Stomach (tissue), 9 donors: ENCODE measurements around the gene SPATA3. TPM values are rescaled to one million over a fixed set of nuclear protein-coding genes. Genes with fewer than 3 reads are reported as not detected.

Source experiments
- DNase-seq, 2 donors: peaks; one replicate each; pipeline versions ENCODE4 v3.0.0 to v3.0.0-alpha.2; 2013 to 2019
- H3K27ac ChIP-seq, 5 donors: fragments of 200-600 bp in 4 of 5; sonication (generic) in 4 of 5; one replicate each; pipeline ENCODE4 v1.5.1; 2013 to 2019; ENCODE audit warnings: mild to moderate bottlenecking in 1 of 5, moderate library complexity in 1 of 5
- H3K27me3 ChIP-seq, 3 donors: fragments of 200-600 bp; sonication (generic); one replicate each; pipeline ENCODE4 v1.5.1; 2017 to 2019; ENCODE audit warnings: mixed run types in 1 of 3
- H3K36me3 ChIP-seq, 4 donors: fragments of 200-600 bp; sonication (generic); 1 replicate in 3 of 4; 2 replicates in 1 of 4; pipeline ENCODE4 v1.5.1; 2016 to 2019
- H3K4me1 ChIP-seq, 4 donors: fragments of 200-600 bp; sonication (generic); one replicate each; pipeline ENCODE4 v1.5.1; 2016 to 2019
- H3K4me3 ChIP-seq, 4 donors: fragments of 200-600 bp; sonication (generic) in 3 of 4; one replicate each; pipeline ENCODE4 v1.5.1; 2016 to 2019; ENCODE audit warnings: mild to moderate bottlenecking in 1 of 4
- H3K9me3 ChIP-seq, 4 donors: fragments of 200-600 bp; sonication (generic); one replicate each; pipeline ENCODE4 v1.5.1; 2016 to 2019
- EP300 ChIP-seq: sonication (generic); formaldehyde crosslinking; IDR thresholded peaks from one replicate; pipeline ENCODE4 v1.6.1; 2017; ENCODE audit warnings: antibody characterized with exemption
- POLR2A ChIP-seq, 4 donors: fragments of 450-650 bp; IDR thresholded peaks; one replicate each; pipeline ENCODE4 v1.6.1; 2016; ENCODE audit warnings: antibody characterized with exemption in 4 of 4, control low read depth in 2 of 4, mild to moderate bottlenecking in 1 of 4, moderate library complexity in 1 of 4
- POLR2AphosphoS5 ChIP-seq, 3 donors: sonication (generic); formaldehyde crosslinking; IDR thresholded peaks; one replicate each; pipeline ENCODE4 v1.6.1; 2016; ENCODE audit warnings: antibody characterized with exemption in 3 of 3
- WGBS, 5 donors: extraction: QIAGEN DNeasy Blood & Tissue Kit in 3 of 5; methylation state at CpG; one replicate each; pipeline versions ENCODE4 v1.1.5 to v1.1.7; 2013 to 2018; 5-methylcytosine and 5-hydroxymethylcytosine counted together
- intact Hi-C: fragments of 100-400 bp; cut with DNase I; formaldehyde crosslinking; loops from one replicate; pipeline ENCODE4 v1.15.1; 2023; ENCODE audit warnings: low total_unique reads
- polyA plus RNA-seq, 3 donors: library from polyadenylated mRNA; stranded (reverse); fragments of 200-250 nt; gene quantifications; one replicate each; pipeline ENCODE4 v1.2.3, GENCODE V29; 2013
- total RNA-seq, 5 donors: library from RNA; depleted of rRNA; stranded (reverse); fragments of >200 nt; gene quantifications; one replicate each; pipeline versions ENCODE4 v1.1.0 to v1.2.3, GENCODE V29; 2014 to 2016
- TF ChIP-seq, protein P1 (sequence below), 7 experiments: fragments of 450-650 bp in 4 of 7; fragments of 200-600 bp in 3 of 7; sonication (generic) in 3 of 7; IDR thresholded peaks; one replicate each; pipeline ENCODE4 v1.5.1; 2016 to 2019; ENCODE audit warnings: antibody characterized with exemption in 7 of 7, control low read depth in 2 of 7, mild to moderate bottlenecking in 1 of 7
- donor health status: healthy with polysubstance abuse.
- donor health status: Bipolar disorder and iron deficiency.
- donor health status: healthy.

SPATA3 gene
- total and polyA plus RNA-seq, 8 donors, result not detected

DNA sequence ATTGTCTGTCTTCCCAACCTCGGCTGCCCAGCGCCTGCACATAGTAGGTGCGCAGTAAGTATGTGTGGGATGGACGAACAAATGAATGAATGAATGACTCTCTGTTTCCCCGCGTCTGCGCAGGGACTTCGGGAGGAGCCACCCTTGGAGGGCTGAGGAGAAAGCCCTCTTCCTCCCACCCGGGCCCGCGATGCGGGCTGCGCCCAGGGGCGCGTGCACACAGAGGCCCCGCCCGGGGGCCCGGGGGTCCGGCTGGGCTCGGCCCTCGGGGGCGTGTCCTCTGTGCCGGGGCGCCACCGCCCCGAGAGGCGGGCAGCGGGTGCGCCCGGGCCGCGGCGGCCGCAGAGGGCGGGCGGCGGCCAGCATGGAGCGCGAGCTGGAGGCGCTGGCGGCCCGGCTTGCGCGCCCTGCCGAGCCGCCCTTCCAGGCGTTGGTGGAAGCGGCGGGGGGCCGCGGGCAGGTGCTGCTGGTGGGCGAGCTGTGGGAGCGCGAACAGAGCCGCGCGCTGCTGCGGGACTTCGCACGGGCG is 41.3 kb downstream of the SPATA3 start, which contains the start of gene C2orf72:
C2orf72 (plus strand) TSS at position 322 of the 529 bp plus-strand sequence; CDS start at position 365, 43 bp downstream.
- H3K27ac ChIP-seq, result peak within 1 kb of the TSS in 4 of 5 donors; percentile 58 to 81 (median 68)
- WGBS, 5 donors, result 1 to 10% (median 2%) methylated on average over 4 to 61 of the region's 61 CpGs
- H3K9me3 ChIP-seq, result no peaks in the 10 kb centered on the region
- intact Hi-C loops, result no loop called here
- peak within 1 kb of the TSS; percentile 45 to 61 (median 53) for H3K4me3 ChIP-seq
- TF ChIP-seq POLR2A (IDR thresholded peaks at IDR 0.05), result no peak
- H3K36me3 ChIP-seq, result peaks cover 0 to 7% (median 0%) of the 10 kb centered on the region in 4 donors
- peak in 1 of 2 donors; percentile 69 for DNase-seq
- H3K4me1 ChIP-seq, result peaks cover 17 to 57% (median 36%) of the 10 kb centered on the region in 4 donors
- H3K27me3 ChIP-seq, result peaks cover 3 to 67% (median 19%) of the 10 kb centered on the region in 3 donors

DNA sequence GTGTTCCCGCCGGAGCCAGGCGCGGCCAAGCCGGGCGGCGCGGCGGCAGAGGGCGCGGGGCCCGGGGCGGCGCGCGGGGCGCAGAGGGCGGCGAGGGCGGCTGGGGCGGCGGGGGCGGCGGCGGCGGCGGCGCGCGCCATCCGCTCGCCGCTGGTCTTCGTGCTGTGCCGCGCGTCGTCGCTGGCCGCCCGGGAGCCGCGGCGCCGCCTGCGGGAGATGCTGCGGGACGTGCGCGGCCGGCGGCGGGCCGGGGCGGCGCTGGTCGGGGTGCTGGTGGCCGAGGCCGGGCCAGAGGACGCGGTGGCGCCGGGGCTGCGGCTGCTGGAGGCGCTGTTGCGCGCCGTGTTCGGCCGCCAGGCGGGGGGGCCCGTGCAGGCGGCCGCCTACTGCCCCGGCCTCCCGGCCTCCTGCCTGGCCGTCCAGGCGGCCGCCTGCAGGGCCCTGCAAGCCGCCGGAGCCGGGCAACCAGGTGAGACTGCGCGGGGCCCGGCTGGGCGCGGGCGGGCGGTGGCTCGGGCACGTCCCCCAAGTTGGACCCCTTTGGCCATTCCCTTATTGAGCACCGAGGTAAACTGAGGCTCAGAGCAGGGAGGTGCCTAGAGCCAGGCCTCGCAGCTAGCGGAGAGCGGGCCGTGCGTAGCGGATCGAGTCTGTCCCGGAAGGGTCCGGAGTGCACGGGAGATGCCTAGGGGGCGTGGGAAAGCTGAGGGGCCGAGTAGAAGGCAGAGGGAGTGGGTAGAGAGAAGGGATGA is 42.0 kb downstream of the SPATA3 start:
- no peak for TF ChIP-seq POLR2AphosphoS5 (IDR thresholded peaks at IDR 0.05)
- no peak for TF ChIP-seq EP300
- TF ChIP-seq, protein P1, sequence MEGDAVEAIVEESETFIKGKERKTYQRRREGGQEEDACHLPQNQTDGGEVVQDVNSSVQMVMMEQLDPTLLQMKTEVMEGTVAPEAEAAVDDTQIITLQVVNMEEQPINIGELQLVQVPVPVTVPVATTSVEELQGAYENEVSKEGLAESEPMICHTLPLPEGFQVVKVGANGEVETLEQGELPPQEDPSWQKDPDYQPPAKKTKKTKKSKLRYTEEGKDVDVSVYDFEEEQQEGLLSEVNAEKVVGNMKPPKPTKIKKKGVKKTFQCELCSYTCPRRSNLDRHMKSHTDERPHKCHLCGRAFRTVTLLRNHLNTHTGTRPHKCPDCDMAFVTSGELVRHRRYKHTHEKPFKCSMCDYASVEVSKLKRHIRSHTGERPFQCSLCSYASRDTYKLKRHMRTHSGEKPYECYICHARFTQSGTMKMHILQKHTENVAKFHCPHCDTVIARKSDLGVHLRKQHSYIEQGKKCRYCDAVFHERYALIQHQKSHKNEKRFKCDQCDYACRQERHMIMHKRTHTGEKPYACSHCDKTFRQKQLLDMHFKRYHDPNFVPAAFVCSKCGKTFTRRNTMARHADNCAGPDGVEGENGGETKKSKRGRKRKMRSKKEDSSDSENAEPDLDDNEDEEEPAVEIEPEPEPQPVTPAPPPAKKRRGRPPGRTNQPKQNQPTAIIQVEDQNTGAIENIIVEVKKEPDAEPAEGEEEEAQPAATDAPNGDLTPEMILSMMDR (IDR thresholded peaks at IDR 0.05), result peak in 1 of 7 experiments; percentile 9
- Histone ChIP-seq H3K27ac (peak overlapping the region in 4 of 5 donors; percentile 58 to 81 (median 68)), H3K4me1 (peaks cover 17 to 57% (median 36%) of the 10 kb centered on the region in 4 donors), H3K4me3 (peak overlapping the region; percentile 45 to 61 (median 53)), H3K27me3 (peaks cover 3 to 64% (median 19%) of the 10 kb centered on the region in 3 donors), H3K36me3 (peaks cover 0 to 7% (median 0%) of the 10 kb centered on the region in 4 donors), H3K9me3 (no peaks in the 10 kb centered on the region)
- DNase-seq, result peak; percentile 67 to 76
- WGBS, 5 donors, result 1 to 3% (median 2%) methylated on average over 5 to 102 of the region's 104 CpGs
- intact Hi-C loops, result no loop called here

DNA sequence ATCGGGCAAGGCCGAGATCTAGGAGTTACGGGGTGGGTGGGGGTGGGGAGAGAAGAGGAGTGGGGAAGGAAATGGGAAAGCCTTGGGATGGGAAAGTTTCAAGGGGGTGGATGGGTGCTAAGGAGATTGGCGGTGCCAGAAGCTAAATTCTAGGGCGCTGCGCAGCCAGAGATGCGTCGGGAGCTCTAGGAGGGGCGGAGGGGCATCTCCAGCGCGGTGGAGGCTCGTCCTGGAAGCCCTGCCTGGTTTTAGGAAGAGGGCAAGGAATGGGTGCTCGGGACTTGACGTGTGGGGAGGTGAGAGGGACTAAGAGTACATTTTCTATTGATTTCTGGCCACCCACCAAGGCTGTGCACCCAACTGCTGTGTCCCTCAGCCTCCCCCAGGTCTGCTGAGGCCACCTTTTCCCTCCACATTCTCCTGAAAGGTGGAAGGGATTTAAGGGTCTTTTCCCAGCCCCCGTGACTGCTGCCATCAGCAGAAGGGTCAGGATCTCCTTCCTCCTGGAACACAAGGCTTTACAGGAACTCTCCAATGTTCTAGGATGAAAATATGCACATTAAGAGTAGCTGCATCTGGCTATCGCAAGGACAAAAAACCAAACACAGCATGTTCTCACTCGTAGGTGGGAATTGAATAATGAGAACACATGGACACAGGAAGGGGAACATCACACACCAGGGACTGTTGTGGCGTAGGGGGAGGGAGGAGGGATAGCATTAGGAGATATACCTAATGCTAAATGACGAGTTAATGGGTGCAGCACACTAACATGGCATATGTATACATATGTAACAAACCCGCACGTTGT is 42.8 kb downstream of the SPATA3 start:
- intact Hi-C loops, result no loop called here
- Histone ChIP-seq H3K27ac (peak overlapping the region in 4 of 5 donors; percentile 33 to 71 (median 62)), H3K9me3 (no peaks in the 10 kb centered on the region), H3K4me3 (peak overlapping the region; percentile 45 to 61 (median 53)), H3K36me3 (peaks cover 0 to 7% (median 0%) of the 10 kb centered on the region in 4 donors), H3K27me3 (peaks cover 3 to 57% (median 19%) of the 10 kb centered on the region in 3 donors), H3K4me1 (peaks cover 17 to 57% (median 36%) of the 10 kb centered on the region in 4 donors)
- WGBS, 5 donors, result 12 to 20% (median 19%) methylated on average over 21 of the region's 21 CpGs
- DNase-seq, result no peak
- no peak for TF ChIP-seq POLR2AphosphoS5 (IDR thresholded peaks at IDR 0.05)
- TF ChIP-seq, protein P1 (IDR thresholded peaks at IDR 0.05), result no peak
- no peak for TF ChIP-seq POLR2A (IDR thresholded peaks at IDR 0.05)
- TF ChIP-seq EP300, result no peak

DNA sequence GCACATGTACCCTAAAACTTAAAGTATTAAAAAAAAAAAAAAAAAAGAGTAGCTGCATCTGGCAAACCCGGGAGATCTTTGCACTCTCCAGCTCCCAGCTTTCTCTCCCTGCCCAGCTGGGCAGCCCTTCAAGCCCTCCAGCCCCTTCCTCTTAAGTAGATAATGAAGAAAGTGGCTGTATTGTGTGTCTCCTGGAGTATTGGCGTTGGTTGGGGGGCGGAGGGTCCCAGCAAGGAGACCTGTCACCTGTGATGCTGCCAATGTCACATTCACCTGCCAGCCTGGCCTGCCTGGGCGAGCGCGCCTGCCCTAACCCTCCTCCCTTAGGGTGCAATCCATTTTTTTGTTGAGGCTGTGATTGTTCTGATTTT is 43.4 kb downstream of the SPATA3 start:
- no peaks in the 10 kb centered on the region for H3K9me3 ChIP-seq
- WGBS, 5 donors, result 71 to 81% (median 80%) methylated on average over 6 of the region's 6 CpGs
- DNase-seq, result no peak
- peak overlapping the region in 1 of 5 donors; percentile 71 for H3K27ac ChIP-seq
- H3K4me1 ChIP-seq, result peaks cover 17 to 51% (median 35%) of the 10 kb centered on the region in 4 donors
- TF ChIP-seq EP300 (no peak), POLR2A (IDR thresholded peaks at IDR 0.05) (no peak), POLR2AphosphoS5 (IDR thresholded peaks at IDR 0.05) (no peak)
- TF ChIP-seq, protein P1 (IDR thresholded peaks at IDR 0.05), result no peak
- H3K36me3 ChIP-seq, result peaks cover 0 to 7% (median 0%) of the 10 kb centered on the region in 4 donors
- no peak overlapping the region for H3K4me3 ChIP-seq
- intact Hi-C loops, result no loop called here
- peaks cover 3 to 57% (median 19%) of the 10 kb centered on the region in 3 donors for H3K27me3 ChIP-seq
